AG08395 (cell line): ENCODE measurements around the gene TBC1D22A.

Experiments used
- DNase-seq: peaks from one replicate; pipeline ENCODE4 v3.0.0; 2012; ENCODE audit warnings: mixed read lengths, low spot score

TBC1D22A gene

DNA sequence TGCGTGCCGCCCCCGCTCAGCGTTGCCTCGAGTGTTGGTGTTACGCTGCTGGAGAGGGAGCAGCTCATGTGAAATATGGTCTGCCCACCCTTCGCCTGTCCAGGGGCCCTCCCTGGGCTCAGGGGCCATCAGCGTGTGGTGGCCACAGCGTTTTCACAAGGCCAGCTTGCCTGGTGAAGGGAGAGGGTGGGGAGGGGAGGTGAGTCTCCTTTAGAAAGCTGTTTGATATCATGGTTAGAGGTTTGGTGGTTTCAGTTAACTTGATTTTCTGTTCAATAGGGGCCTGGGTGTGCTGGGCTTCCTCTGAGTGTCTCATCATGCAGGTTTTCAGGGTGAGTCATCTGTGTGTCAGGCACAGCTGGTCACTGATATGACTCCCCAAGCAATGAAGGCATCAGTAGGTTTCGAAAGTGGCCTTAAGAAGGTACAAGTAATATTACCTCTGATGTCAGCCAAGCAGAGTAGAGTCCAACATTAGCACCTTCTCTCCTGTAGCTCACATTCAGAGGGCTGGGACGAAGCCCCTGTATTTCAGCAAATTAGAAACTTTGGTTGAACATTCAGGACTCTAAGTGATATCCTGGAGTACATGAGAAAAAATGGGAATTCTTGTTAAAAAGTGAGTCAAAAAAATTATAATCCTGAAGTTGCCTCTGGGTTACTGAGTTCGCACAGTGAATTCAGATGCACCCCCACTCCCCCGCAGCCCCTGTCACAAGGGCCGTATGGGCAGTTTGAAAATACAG lies 172.5 kb downstream of the TBC1D22A start:
- DNase-seq = peak; percentile 88

GRCh38 chr22:46935506-46936377 lies 173.3 kb downstream of the TBC1D22A start:
- no peak for DNase-seq

- peak; percentile 40 for DNase-seq
Observed at GRCh38 chr22:46936378-46936903, 174.0 kb downstream of the TBC1D22A start.

GRCh38 chr22:46937185-46937584 lies 174.7 kb downstream of the TBC1D22A start:
- no peak for DNase-seq

DNA sequence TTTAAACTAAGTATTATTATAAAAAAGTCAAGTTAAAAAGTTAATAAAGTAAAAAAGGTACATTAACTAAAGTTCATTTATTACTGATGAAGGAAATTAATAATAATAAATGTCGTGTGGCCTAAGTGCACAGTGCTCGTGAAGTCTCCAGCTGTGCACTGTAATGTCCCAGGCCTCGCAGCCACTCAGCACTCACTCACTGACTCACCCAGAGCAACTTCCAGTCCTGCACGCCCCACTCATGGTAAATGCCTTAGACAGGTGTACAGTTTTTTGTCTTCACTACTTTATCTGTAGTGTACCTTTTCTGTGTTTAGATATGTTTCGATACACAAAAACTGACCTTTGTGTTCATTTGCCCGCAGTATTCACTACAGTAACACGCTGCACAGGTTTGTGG lies 175.5 kb downstream of the TBC1D22A start:
- DNase-seq = no peak

GRCh38 chr22:46941968-46942798 lies 179.7 kb downstream of the TBC1D22A start:
- DNase-seq = no peak

GRCh38 chr22:46942799-46943785 lies 180.6 kb downstream of the TBC1D22A start:
- no peak for DNase-seq

- DNase-seq = no peak
Observed at GRCh38 chr22:46945481-46945880, 183.0 kb downstream of the TBC1D22A start.

DNA sequence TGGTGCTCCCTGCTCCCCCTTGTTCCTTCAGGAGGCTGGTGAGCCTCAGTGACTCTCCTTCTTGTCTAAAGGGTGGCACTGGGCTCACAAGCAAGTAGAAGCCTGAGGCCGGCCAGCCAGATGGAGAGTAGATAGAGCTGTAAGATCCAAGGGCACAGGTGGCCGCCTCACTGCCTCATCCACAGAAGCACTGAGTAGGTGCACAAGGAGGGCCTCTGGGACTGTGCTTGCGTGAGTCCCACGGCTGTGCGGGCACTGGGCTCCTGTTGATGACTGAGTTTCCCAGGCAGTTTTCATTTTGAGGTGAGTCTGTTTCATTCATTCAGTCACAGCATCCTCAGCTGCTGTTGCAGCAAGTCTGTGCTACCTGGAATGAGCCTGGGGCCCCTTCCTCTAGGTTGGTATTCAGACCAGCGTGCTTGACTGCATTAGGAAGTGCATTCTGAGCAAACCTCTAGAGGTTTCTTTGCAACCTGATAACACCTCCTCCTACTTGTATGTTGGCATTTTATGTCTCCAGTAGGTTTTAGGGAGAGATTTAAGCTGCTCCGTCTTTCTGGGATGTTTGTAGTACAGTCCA lies 184.0 kb downstream of the TBC1D22A start:
- DNase-seq = no peak

GRCh38 chr22:46947516-46948257 lies 185.2 kb downstream of the TBC1D22A start:
- no peak for DNase-seq

GRCh38 chr22:46948411-46949144 lies 186.1 kb downstream of the TBC1D22A start:
- no peak for DNase-seq

GRCh38 chr22:46951350-46951749 lies 188.9 kb downstream of the TBC1D22A start:
- DNase-seq = no peak

DNA sequence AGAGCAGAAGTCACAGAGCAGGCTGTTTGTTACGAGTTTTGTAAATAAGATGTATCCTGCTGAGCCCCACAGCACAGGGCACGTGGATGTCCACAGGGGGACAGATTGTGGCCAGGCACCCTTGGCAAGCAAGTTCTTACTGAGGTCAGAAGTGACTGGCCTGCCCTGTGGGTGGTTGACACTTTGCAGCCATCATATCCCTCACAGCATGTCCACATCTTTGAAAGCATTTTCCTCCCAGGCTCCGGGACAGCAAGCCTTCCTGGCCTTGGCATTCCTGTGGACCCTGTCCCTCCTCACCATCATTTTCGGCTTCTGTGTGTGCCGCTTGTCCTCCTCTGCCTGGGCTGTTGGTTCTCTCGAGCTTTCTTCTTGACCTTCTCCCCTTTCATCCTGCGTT lies 189.5 kb downstream of the TBC1D22A start:
- DNase-seq = no peak

DNA sequence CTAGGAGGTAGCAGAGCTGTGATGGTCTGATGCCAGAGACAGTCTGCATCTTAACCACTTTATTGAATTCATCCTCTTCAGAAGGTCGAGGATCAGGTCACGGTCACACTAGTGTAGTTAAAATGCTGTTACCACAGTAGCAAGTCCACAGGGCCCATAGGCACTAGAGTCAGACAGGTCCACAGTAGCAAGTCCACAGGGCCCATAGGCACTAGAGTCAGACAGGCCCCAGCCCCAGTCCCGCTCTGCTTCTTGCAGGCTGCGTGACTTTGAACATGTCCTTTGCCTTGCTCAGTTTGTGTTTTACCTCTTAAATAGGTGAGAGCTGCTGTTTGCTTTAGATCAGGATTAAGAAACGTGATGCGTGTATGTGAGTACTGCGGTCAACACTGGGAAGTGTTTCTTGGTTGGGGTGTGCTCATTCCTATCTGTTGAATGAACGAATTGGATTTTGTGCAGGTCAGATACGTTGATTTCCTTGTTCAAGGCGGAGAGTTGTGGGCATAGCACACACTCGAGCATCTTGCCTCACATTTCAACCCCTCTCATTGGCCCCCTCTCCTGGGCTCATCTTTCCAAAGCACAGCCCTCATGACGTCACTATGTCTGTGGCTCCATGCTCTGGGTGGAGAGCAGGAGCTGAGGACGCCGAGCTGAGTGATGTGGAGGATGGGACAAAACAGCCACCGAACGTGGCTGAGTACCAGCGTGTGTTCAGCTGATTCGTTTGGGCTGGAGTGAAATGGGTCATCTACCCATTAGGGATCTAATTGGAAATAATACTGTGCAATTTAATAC lies 191.7 kb downstream of the TBC1D22A start:
- no peak for DNase-seq

GRCh38 chr22:46954781-46955180 lies 192.3 kb downstream of the TBC1D22A start:
- DNase-seq = no peak

DNA sequence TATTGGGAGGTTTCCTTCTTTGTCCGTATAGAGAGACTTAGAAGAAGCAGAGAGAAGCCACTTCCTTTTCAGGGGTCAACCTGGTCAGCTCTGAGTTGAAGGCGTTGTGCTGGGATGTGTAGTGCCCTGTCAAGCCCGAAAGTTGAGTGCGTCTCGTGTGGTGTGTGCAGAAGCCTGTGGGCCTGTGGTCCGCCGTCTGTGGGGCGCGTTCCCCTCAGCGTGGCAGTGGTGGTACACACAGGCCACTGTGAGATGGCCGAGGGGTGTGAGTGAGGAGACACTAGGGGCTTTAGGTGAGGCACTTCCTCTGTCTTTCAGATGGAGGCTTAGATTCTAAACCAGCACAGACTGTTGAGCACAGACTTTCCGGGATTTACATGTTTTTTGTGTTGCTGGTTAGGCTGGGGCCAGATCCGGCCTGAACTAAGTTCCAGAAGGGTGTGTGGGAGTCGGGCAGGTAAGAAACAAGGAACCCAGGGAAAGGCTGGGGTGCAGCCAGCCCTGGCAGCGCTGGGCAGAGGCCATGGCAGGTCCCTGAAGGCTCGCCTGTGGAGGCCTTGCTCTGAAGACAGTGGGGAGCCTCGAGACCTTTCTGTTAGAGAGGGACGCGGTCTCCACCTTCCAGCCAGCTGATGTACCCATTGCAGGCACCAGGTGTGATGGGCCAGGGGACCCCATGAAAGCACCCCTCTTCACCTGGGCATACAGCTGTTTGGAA lies 194.2 kb downstream of the TBC1D22A start:
- DNase-seq = no peak

GRCh38 chr22:46957521-46957920 lies 195.1 kb downstream of the TBC1D22A start:
- DNase-seq = no peak

GRCh38 chr22:46958191-46958590 lies 195.7 kb downstream of the TBC1D22A start:
- DNase-seq = no peak
